ENCODE data around the gene GAPDHS. TPM values are rescaled to one million over a fixed set of nuclear protein-coding genes. Genes with fewer than 3 reads are reported as not detected.

GAPDHS gene
- total RNA-seq, 1 donor from 2014 or later = not detected

DNA sequence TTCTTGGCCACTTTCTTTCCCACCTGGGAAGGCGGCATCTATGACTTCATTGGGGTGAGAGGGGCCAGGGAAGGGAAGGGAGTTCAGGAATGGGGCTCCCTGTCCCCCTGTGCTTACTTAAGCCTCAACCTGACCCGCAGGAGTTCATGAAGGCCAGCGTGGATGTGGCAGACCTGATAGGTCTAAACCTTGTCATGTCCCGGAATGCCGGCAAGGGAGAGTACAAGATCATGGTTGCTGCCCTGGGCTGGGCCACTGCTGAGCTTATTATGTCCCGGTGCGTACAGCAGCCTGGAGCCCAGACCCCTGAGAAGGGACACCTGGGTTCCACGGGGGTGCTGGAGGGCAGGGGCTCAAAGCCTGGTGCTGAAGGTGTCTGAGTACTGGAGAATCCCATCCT, 13.3 kb downstream of the GAPDHS start:
- Mint-ChIP-seq H3K27ac (ENCODE audit: unreplicated experiment) (no peak overlapping the region), H3K36me3 (ENCODE audit: low read depth, unreplicated experiment) (peaks cover 7% of the 10 kb centered on the region)

GRCh38 chr19:35549174-35549788, 16.0 kb downstream of the GAPDHS start:
- H3K4me3 Mint-ChIP-seq (ENCODE audit: unreplicated experiment) = no peak overlapping the region

More for the DNA sequence above, 13.3 kb downstream of the GAPDHS start:
- TF ChIP-seq CTCF (IDR thresholded peaks at IDR 0.05; ENCODE audit: unreplicated experiment) = no peak
- H3K27me3 Mint-ChIP-seq (ENCODE audit: unreplicated experiment) = peaks cover 14% of the 10 kb centered on the region
- H3K4me1 Mint-ChIP-seq (ENCODE audit: unreplicated experiment) = peaks cover 13% of the 10 kb centered on the region
- DNase-seq (ENCODE audit: low spot score) = no peak
- H3K9me3 Mint-ChIP-seq (ENCODE audit: unreplicated experiment) = no peaks in the 10 kb centered on the region
- H3K4me3 Mint-ChIP-seq (ENCODE audit: unreplicated experiment) = peak overlapping the region; percentile 93

GRCh38 chr19:35549879-35550523, 16.7 kb downstream of the GAPDHS start:
- peaks cover 5% of the 10 kb centered on the region for H3K4me1 Mint-ChIP-seq (ENCODE audit: unreplicated experiment)
- no peak for TF ChIP-seq CTCF (IDR thresholded peaks at IDR 0.05; ENCODE audit: unreplicated experiment)
- H3K9me3 Mint-ChIP-seq (ENCODE audit: unreplicated experiment) = no peaks in the 10 kb centered on the region
- peaks cover 7% of the 10 kb centered on the region for H3K36me3 Mint-ChIP-seq (ENCODE audit: low read depth, unreplicated experiment)
- no peak for DNase-seq (ENCODE audit: low spot score)
- no peak overlapping the region for H3K27ac Mint-ChIP-seq (ENCODE audit: unreplicated experiment)
- peaks cover 18% of the 10 kb centered on the region for H3K27me3 Mint-ChIP-seq (ENCODE audit: unreplicated experiment)
- no peak overlapping the region for H3K4me3 Mint-ChIP-seq (ENCODE audit: unreplicated experiment)

More at GRCh38 chr19:35549174-35549788, 16.0 kb downstream of the GAPDHS start:
- peak; percentile 65 for DNase-seq (ENCODE audit: low spot score)
- Mint-ChIP-seq H3K4me1 (ENCODE audit: unreplicated experiment) (peaks cover 11% of the 10 kb centered on the region), H3K27ac (ENCODE audit: unreplicated experiment) (no peak overlapping the region), H3K27me3 (ENCODE audit: unreplicated experiment) (peaks cover 20% of the 10 kb centered on the region), H3K9me3 (ENCODE audit: unreplicated experiment) (no peaks in the 10 kb centered on the region), H3K36me3 (ENCODE audit: low read depth, unreplicated experiment) (peaks cover 7% of the 10 kb centered on the region)
- TF ChIP-seq CTCF (IDR thresholded peaks at IDR 0.05; ENCODE audit: unreplicated experiment) = peak; percentile 81

- Mint-ChIP-seq H3K4me3 (ENCODE audit: unreplicated experiment) (no peak overlapping the region), H3K9me3 (ENCODE audit: unreplicated experiment) (no peaks in the 10 kb centered on the region), H3K36me3 (ENCODE audit: low read depth, unreplicated experiment) (peaks cover 7% of the 10 kb centered on the region), H3K4me1 (ENCODE audit: unreplicated experiment) (peaks cover 3% of the 10 kb centered on the region), H3K27me3 (ENCODE audit: unreplicated experiment) (peaks cover 20% of the 10 kb centered on the region), H3K27ac (ENCODE audit: unreplicated experiment) (no peak overlapping the region)
- TF ChIP-seq CTCF (IDR thresholded peaks at IDR 0.05; ENCODE audit: unreplicated experiment) = no peak
- no peak for DNase-seq (ENCODE audit: low spot score)
Measured at GRCh38 chr19:35551091-35551810, 18.0 kb downstream of the GAPDHS start.

Data from endothelial cell (in vitro differentiated cells).